Activated CD4-positive, alpha-beta T cell treated with anti-CD3 and anti-CD28 coated beads, Interleukin-2, amount 50 U/mL, for 48 hours (primary cell): Measurements from ENCODE around the gene MTG1.
A peak's percentile ranks its signal among the peaks of the same experiment; 100 is the strongest.
"Not testable (repeated sequence)": the region's sequence is repeated elsewhere in the genome, so short reads cannot be mapped to it uniquely, and the experiment has no call there.

Experiments
- DNase-seq, 2 experiments: peaks; one replicate each; pipeline ENCODE4 v3.0.0-alpha.2; 2020

MTG1 gene

GRCh38 chr10:133431888-133432613 is 38.1 kb downstream of the MTG1 start:
- DNase-seq = not testable (repeated sequence)

- not testable (repeated sequence) for DNase-seq
These were observed 38.8 kb downstream of the MTG1 start for GRCh38 chr10:133432789-133433188.

- DNase-seq = no peak
These were observed 44.8 kb downstream of the MTG1 start for GRCh38 chr10:133438711-133439273.

GRCh38 chr10:133439517-133440461 is 45.8 kb downstream of the MTG1 start:
- DNase-seq = no peak

GRCh38 chr10:133440633-133441285 is 46.8 kb downstream of the MTG1 start:
- no peak for DNase-seq

GRCh38 chr10:133441356-133441755 is 47.4 kb downstream of the MTG1 start:
- DNase-seq = not testable (repeated sequence)

DNA sequence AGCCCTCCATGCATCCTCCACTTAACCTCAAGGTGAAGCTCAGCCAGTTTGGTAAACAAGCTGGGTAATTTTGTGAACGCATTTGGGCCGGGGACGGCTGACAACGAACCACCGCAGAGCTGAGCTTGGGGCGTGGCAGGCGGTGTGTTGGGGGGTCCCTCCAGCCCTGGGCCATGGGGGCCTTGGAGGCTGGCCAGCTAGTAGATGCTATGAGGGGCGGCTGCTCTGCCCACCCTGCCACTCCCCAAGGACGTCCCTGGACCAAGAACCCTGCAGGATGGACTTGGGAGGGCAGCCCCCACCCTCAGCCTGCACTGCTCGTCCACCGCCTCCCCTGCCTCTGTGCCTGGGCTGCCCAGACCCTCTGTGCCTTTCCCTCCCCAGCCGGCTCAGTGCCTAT is 47.8 kb downstream of the MTG1 start:
- no peak for DNase-seq

DNA sequence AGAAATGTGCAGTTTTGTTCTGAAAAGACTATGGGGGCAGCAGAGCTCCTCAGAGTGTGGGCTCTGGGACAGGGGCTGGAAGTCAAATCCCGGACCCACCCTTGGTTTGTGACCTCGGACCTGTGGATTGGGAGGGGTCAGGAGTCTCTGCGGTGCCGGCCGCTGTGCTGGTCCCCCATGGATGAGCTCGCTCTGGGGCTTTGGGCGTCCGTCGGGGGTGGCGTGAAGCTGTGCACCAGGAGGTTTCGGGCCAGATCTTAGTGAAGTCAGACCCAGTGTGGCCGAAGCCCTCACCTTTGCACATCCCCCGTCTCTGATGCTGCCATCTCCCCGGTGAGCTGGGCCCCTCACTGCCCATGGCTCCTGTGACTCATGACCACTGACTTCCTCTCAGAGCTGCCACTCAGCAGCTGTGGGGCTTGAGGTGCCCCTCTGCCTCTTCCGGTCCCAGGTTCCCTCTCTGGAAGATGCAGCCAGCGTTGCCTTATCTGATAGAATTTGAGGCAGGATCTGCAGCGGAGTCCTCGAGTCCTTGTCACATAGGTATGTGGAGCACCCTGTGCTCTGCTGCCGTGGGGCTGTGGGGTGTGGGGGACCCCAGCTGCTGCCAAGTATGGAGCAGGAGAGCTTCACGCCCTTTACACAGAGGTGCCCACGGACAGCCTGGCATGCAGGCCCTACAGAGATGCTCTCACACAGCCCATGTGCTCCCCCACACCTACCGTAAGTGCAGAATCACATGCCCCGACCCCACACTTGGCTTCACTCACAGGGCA is 48.4 kb downstream of the MTG1 start:
- peak; percentile 20 to 40 for DNase-seq

- no peak for DNase-seq
These were observed 49.3 kb downstream of the MTG1 start for GRCh38 chr10:133442967-133443924.

- no peak for DNase-seq
These were observed 50.6 kb downstream of the MTG1 start for GRCh38 chr10:133444342-133445267.

DNA sequence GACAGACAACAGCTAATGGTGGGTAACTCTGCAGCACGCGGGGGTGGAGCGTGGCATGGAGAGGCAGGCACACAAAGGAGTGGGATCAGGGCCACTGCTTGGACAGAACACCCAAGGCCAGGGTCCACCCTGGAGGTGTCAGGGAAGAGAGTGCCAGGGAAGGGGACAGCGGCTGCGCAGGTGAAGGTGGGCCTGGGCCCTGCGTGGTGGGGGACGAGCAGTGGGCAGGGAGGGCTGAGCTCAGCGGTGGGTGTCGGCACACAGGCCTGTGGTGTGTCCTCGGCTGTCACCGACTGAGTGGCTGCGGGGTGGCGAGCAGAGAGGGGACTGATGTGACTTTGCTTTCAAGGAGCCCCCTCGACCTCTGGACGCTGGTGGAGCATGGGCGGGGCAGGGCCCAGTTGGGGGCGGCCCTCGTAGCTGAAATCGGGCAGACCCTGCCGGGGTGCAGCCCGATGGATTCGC is 51.3 kb downstream of the MTG1 start:
- no peak for DNase-seq

DNA sequence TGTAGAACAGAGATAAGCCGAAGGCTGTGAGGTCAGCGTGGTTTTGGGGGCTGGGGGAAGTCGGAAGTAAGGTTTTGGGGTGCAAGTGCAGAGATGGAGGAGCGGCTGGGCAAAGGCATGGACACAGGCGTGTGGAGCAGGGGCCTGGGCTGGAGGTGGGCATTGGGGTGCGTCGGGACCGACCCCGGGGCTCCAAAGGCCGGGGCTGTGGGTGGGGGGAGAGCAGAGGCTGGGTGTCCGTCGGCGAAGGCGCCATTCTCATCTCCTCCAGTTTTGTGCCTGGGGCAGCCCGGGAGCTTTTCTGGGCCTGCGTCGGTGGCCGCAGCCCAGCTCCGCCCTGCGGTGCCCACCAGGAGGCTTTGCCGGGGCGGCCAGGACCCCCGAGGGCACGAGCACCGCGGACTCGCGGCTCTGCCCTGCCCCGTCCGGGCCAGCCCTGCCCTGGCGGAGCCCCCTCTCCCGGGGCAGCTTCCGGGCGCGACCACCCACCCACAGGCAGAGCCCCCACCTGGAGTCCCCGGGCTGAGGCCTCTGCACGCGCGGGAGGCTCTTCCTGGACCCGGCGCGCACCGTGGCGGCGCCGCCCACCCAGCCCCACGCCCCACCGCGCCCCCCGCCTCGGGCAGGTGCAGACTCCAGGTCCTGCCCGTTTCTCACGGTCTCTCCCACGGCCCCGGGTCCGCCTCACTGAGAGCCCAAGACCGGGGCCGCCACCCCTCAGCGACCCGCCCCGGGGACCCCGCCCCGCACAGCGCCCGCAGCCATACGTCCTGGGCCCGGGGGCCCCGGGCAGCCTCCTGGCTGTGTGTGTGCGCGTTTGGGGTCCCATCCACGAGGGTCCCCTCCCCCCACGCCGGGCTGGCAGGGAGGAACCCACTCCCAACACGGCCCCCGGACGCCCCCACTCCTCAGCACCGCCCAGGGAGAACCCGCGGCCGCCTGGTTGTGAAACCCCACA is 52.1 kb downstream of the MTG1 start:
- DNase-seq = no peak

- no peak for DNase-seq
These were observed 53.0 kb downstream of the MTG1 start for GRCh38 chr10:133446979-133447378.

GRCh38 chr10:133448120-133448519 is 54.2 kb downstream of the MTG1 start:
- no peak for DNase-seq

DNA sequence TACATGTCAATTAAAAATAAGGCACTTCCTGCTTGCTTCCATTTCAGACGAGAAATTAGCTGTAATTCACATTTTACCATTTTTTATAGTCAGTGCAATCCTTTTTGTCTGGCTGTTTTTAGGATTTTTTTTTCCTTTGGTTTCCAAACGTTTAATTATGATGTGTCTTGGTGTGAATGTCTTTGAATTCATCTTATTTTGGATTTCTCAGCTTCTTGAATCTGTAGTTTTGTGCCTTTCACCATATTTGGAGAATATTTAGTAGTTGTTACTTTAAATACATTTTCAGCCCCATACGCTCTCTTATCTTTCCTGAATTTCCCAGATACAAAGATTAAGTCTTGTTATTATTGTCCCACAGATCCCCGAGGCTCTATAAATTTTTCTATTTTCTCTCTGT is 57.4 kb downstream of the MTG1 start:
- no peak for DNase-seq

- no peak for DNase-seq
These were observed 58.5 kb downstream of the MTG1 start for GRCh38 chr10:133452453-133452852.

GRCh38 chr10:133453516-133454203 is 59.7 kb downstream of the MTG1 start, which contains the start of gene SCART1:
SCART1 (plus strand) TSS chr10:133453945; CDS start chr10:133453998, 53 bp downstream.
- no peak for DNase-seq
